CD4-positive, alpha-beta T cell treated with Interleukin-4 for 4 hours (primary cell): ENCODE measurements around the gene FRMD4A.
"Not testable (repeated sequence)": the region's sequence is repeated elsewhere in the genome, so short reads cannot be mapped to it uniquely, and the experiment has no call there.

Experiments used
- DNase-seq: peaks from one replicate; pipeline ENCODE4 v3.0.0-alpha.2; 2020

The FRMD4A gene

DNA sequence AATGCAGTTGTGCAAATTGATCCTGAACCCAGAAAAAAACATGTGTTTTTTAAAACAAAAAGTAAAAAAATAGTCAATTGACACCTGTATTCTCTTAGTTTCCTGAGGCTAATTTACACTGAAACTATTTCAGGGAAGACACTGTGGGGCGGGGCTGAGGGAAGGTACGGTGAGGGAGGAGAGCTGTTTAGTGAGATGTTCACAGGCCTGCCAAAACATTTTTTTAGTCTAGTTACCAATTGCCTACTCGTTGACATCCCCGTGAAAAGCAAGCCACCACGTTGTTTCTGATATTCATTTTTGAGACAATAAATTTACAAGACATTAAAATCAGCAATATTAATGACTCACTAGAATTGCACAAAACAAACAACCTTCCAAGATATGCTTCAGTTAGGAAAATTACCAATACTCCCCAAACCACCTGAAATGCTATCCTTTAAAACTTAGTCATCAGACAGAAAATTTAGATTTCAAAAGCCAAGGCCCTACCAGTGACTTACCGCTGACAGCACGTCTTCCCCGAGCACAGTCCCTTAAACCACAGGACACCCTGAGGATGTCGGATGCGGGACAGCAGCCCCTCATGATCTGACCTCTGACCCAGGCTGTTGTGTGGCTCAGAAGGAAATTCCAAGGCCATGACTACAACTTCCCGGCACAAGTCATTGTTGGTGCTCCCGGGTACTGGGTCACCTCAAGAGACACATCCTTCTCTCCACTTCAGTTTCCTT, 464.8 kb downstream of the FRMD4A start:
- no peak for DNase-seq

DNA sequence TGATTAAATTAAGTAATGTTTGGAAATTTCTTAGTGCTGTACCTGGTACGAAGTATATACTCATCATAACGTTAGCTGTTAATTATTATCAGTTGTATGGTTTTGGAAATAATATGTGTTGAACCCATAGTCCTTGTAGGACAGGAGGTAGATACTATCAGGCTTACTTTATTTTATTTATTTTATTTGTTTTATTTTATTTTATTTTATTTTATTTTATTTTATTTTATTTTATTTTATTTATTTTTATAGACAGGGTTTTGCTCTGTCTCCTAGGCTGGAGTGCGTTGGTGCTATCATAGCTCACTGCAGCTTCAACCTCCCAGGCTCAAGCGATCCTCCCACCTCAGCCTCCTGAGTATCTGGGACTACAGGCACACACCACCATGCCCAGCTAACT, 465.5 kb downstream of the FRMD4A start:
- not testable (repeated sequence) for DNase-seq

DNA sequence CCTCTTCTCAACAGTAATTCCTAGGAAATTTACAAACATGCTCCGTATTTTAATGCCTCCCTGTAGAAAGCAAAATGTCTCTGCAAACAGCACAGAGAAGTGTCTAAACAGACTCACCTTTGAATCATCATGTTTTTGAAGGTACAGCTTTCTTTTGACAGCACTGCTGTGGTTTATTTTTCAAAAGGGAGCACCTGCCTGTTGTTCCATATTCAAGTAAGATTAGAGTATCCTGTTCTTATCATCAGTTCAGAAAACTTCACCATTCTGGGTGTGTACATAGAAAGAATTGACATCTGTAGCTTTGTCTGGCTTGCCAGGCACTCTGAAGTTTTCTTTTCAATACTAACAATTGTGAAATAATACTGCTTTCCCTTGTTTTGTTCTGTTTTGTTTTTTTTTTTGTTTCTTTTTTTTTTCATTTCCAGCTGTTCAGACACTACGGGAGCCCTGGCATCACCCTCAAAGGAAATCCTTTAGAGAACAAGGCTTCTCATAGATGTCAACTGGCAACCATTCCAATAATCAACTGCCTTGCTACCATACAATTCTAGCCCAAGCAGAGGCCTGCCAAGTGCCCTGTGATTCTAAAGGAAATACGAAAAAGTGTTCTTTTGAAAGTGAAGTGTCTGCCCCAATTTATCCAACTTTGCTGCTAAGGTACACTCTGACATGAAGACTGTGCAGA, 468.0 kb downstream of the FRMD4A start:
- no peak for DNase-seq

DNA sequence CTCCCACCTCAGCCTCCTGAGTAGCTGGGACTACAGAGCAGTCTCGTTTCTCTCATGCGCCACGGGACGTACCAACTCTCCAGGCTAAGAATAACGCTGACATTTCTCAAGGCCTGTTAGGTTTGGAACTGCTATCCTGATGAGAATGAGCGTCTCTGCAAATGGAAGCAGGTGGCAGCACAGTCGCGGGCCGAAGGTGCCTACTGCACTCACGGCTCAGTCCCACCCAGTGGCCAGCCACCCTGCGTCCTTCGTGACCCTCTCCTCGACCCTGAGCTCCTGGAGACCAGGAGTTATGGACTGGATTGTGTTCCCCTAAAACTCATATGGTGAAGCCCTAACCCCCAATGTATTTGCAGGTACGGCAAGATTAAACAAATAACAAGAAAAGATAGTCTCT, 469.8 kb downstream of the FRMD4A start:
- no peak for DNase-seq

DNA sequence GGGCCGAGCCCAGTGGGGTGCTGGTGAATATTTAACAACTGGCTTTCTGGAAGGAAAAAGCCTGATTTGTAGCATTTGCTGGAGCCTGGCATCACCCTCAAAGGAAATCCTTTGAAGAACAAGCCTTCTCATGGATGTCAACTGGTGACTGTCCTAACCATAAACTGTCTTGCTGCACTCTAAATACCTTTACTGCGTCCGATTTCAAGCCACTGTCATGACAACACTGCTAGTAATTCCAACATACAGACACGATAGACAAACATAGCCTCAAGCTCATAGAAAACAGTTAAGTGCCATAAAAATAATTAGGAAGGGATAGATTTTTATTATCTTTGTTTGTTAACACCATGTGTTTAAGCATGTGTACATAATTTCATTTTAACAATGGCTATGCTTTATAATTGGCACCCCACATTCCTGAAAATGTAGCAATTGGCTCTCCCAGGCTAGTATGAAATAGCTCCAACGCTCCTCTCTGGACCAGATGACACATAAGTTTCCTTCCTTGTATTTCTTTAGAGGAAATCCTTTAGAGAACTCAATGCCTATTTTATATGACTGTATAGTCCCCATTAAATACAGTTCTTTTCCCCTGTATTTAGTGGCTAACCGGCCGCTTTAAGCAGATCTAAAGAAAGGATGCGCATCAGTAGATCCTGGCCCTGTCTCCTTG, 470.6 kb downstream of the FRMD4A start:
- DNase-seq, result no peak

- DNase-seq, result no peak
Observed at GRCh38 chr10:13858709-13859108, 472.0 kb downstream of the FRMD4A start.

- DNase-seq, result no peak
Observed at GRCh38 chr10:13857451-13857850, 473.3 kb downstream of the FRMD4A start.

DNA sequence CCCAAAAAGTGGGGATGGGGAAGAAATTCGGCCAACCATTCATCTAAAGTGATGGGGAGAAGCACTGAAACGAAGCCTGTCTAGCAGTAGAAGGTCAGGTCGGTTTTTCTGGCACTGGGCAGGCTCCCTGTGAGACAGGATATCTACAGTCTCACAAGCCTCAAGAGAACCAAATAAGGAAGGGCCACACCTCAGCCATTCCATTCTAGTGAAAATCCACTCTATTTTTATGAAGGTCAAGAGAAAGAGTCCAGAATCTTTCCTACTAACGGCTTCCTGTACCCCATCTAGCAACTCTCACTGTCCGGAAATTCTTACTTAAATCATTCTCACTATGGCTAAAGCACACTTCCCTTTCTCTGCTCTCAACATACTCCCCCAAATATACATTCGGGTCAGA, 476.9 kb downstream of the FRMD4A start:
- no peak for DNase-seq

- DNase-seq, result no peak
Observed at GRCh38 chr10:13852872-13853271, 477.9 kb downstream of the FRMD4A start.

DNA sequence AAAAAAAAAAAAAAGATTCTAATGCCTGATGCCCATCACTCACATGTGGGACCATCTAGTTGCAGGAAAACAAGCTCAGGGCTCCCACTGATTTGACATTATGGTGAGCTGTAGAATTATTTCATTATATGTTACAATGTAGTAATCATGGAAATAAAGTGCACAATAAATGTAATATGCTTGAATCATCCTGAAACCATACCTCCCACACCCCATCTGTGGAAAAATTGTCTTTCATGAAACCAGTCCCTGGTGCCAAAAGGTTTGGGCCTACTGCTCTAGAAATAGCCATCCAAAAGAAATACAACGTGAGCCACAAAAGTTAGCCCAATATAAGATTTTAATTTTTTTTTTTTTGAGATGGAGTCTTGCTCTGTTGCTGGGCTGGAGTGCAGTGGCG, 478.8 kb downstream of the FRMD4A start:
- DNase-seq, result no peak

GRCh38 chr10:13848520-13849445, 481.9 kb downstream of the FRMD4A start:
- DNase-seq, result no peak

GRCh38 chr10:13847201-13847631, 483.5 kb downstream of the FRMD4A start:
- no peak for DNase-seq

GRCh38 chr10:13845897-13846296, 484.8 kb downstream of the FRMD4A start:
- DNase-seq, result no peak

DNA sequence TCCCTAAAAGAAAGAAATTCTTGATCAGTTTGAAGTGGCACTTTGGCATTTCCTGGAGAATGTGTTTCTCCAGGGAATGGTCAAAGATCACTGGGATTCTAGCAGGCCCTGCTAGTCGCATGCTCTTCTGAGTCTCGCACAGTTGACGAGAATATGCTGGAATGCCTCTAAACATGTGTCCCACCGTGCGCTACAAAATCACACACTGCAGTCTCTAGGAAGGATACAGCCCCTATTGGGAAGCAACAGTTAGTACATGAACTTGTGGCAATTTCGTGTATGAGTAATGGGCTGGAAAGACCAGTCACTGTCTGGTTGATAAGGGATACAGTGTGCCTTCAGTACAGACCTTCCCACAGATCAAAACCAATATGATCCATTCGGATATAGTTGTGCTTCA, 486.1 kb downstream of the FRMD4A start:
- no peak for DNase-seq

DNA sequence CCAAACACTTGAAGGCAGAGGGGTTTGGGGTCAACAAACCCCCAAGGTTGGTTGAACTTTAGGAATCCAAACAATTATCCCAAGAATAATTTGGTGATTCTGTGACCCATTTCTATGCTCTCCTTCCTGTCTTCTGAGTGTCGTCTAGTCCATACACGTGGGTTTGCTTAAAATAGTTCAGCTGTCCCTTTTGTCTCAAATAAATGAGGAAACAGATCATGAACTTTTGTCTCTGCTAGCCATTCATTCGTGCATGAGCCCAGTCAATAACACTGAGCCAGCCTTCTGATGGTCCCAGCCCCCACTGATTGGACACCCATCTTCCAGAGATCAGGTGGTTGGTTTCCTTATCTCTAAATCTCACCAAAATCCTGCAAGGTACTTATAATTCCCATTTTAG, 488.6 kb downstream of the FRMD4A start:
- DNase-seq, result no peak

- no peak for DNase-seq
Observed at GRCh38 chr10:13840036-13840435, 490.7 kb downstream of the FRMD4A start.

DNA sequence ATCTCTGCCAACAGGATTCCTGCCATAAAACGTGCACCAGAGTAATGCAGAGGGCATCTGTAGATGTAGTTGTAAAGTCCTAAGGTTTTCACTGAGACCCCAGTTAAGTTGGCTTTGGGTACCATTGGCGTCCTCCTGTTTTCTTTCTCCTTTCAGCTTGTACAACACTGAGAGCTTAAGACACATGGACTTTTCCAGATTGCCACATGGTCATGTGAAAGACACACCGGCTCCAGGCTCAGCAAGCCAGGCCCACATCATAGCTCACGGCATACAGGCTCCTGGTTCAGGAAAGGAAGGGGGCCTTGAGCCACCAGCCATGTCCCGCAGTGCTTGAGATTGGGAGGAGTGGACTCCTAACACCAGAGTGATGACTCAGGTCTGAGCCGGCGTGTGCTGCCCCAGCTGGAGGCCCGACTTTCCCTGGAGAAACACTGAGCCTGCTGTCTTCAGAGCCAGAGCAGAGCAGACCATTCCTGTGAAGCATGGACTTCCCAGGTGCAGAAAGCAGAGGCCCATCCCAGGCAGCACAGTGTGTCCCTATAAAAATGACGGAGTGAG, 491.2 kb downstream of the FRMD4A start:
- no peak for DNase-seq

- no peak for DNase-seq
Observed at GRCh38 chr10:13839030-13839429, 491.7 kb downstream of the FRMD4A start.

GRCh38 chr10:13837966-13838365, 492.8 kb downstream of the FRMD4A start:
- no peak for DNase-seq

GRCh38 chr10:13834581-13835286, 496.0 kb downstream of the FRMD4A start:
- DNase-seq, result no peak

GRCh38 chr10:13831711-13832141, 499.0 kb downstream of the FRMD4A start:
- no peak for DNase-seq

GRCh38 chr10:13830385-13830784, 500.3 kb downstream of the FRMD4A start:
- no peak for DNase-seq
